ENCODE results near the gene TBC1D5. TPM values are rescaled to one million over a fixed set of nuclear protein-coding genes. Genes with fewer than 3 reads are reported as not detected.

The TBC1D5 gene
- total RNA-seq, 1 experiment from 2014 or later: 33.9 TPM

DNA sequence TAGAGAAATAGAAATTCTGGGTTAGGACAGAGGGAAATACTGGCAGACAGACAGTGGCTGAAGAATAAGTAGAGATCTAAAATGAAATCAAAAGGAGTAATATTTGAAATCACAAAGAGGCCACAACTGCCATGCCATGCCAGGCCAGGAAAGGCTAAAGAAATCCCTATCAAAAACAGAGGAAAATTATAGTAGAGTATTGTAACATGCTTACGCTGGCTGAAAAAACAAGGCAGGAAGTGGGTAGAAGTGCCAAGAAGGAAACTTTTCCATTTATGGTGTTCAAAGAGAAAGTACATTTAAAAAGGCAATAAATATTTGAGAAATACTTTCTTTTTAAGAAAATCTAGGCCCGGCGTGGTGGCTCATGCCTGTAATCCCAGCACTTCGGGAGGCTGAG, 442.0 kb downstream of the TBC1D5 start:
- Histone ChIP-seq H3K4me3 (replicated peaks in 1 of 2; ENCODE audit: low read depth in 1 of 2, low read length in 2 of 2) (no peak overlapping the region), H3K9ac (ENCODE audit: low read length) (no peak overlapping the region), H3K9me3 (ENCODE audit: control insufficient read depth in 1 of 2, insufficient read depth in 1 of 2, low read depth in 1 of 2, low read length in 2 of 2) (no peaks in the 10 kb centered on the region), H3K9me2 (ENCODE audit: insufficient read depth) (no peaks in the 10 kb centered on the region), H3K4me2 (ENCODE audit: low read length) (no peak overlapping the region), H4K20me1 (ENCODE audit: insufficient read depth) (no peaks in the 10 kb centered on the region), H3K27me3 (ENCODE audit: insufficient read depth, low read length) (no peaks in the 10 kb centered on the region), H2AFZ (ENCODE audit: low read depth, low read length, poor library complexity, severe bottlenecking) (no peak overlapping the region), H3K79me2 (ENCODE audit: insufficient read depth, low read length) (no peaks in the 10 kb centered on the region), H3K36me3 (ENCODE audit: control insufficient read depth in 1 of 2, insufficient read depth in 2 of 2, low read length in 2 of 2) (no peaks in the 10 kb centered on the region), H3K4me1 (ENCODE audit: control insufficient read depth in 1 of 2, insufficient read depth in 2 of 2, low read length in 2 of 2) (no peaks in the 10 kb centered on the region), H3K27ac (ENCODE audit: low read depth, low read length) (no peak overlapping the region)
- DNase-seq (ENCODE audit: low read depth, low spot score): no peak
- ChIA-PET POLR2A (no interaction called here), RAD21 (ENCODE audit: low non-redundant PET in 1 of 2, low total read pairs in 2 of 2, uncharacterized antibody in 2 of 2, unreplicated experiment in 2 of 2) (no interaction called here), CTCF (no interaction called here)
- TF ChIP-seq CEBPB (IDR thresholded peaks at IDR 0.05; ENCODE audit: low read depth): no peak
- no peak for TF ChIP-seq ELF1 (IDR thresholded peaks at IDR 0.05; ENCODE audit: borderline replicate concordance, low read depth)
- TF ChIP-seq EGR1 (IDR thresholded peaks at IDR 0.05; ENCODE audit: low read depth): no peak
- intact Hi-C loops (cut with micrococcal nuclease): no loop called here
- BruUV-seq (replicated peaks): no TSS peak
- ATAC-seq: no peak

DNA sequence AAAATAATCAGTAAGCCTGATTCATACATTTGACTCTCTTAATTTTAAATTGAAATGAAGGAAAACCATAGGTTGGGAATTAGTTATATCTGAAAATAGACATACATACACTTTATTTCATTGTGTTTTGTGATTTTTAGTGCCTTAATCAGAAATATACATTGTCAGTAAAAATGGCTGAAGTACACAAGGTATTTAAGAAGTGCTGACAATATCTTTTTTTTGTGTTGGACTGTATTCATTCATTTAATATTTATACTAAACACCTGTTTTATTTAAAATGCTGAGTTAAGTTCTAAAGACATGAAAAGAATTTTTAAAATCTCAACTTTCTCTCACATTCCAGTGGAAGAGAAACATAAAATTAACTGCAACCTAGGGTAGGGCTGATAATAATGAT, 444.4 kb downstream of the TBC1D5 start:
- ChIA-PET POLR2A (no interaction called here), RAD21 (ENCODE audit: low non-redundant PET in 1 of 2, low total read pairs in 2 of 2, uncharacterized antibody in 2 of 2, unreplicated experiment in 2 of 2) (no interaction called here), CTCF (no interaction called here)
- DNase-seq (ENCODE audit: low read depth, low spot score) (no peak), ATAC-seq (no peak)
- no peaks in the 10 kb centered on the region for H3K36me3 ChIP-seq (ENCODE audit: control insufficient read depth in 1 of 2, insufficient read depth in 2 of 2, low read length in 2 of 2)
- BruUV-seq (replicated peaks): no TSS peak
- intact Hi-C loops (cut with micrococcal nuclease): no loop called here
- no peaks in the 10 kb centered on the region for H3K27me3 ChIP-seq (ENCODE audit: insufficient read depth, low read length)
- H3K27ac ChIP-seq (ENCODE audit: low read depth, low read length): no peak overlapping the region
- H3K4me2 ChIP-seq (ENCODE audit: low read length): no peak overlapping the region
- H2AFZ ChIP-seq (ENCODE audit: low read depth, low read length, poor library complexity, severe bottlenecking): no peak overlapping the region
- no peak overlapping the region for H3K9ac ChIP-seq (ENCODE audit: low read length)
- H3K4me3 ChIP-seq (replicated peaks in 1 of 2; ENCODE audit: low read depth in 1 of 2, low read length in 2 of 2): no peak overlapping the region
- H4K20me1 ChIP-seq (ENCODE audit: insufficient read depth): no peaks in the 10 kb centered on the region; the same call in 1 of the 2 replicates
- H3K4me1 ChIP-seq (ENCODE audit: control insufficient read depth in 1 of 2, insufficient read depth in 2 of 2, low read length in 2 of 2): no peaks in the 10 kb centered on the region
- H3K9me3 ChIP-seq (ENCODE audit: control insufficient read depth in 1 of 2, insufficient read depth in 1 of 2, low read depth in 1 of 2, low read length in 2 of 2): no peaks in the 10 kb centered on the region
- no peaks in the 10 kb centered on the region for H3K9me2 ChIP-seq (ENCODE audit: insufficient read depth)
- TF ChIP-seq SIN3A (IDR thresholded peaks at IDR 0.05; ENCODE audit: low read depth) (no peak), YY1 (IDR thresholded peaks at IDR 0.05; ENCODE audit: extremely low read depth, insufficient replicate concordance, low read depth, low read length) (no peak), FOSL1 (IDR thresholded peaks at IDR 0.05; ENCODE audit: low read depth) (no peak), TCF7L2 (IDR thresholded peaks at IDR 0.05; ENCODE audit: borderline replicate concordance, extremely low read depth, insufficient read depth, insufficient read length) (no peak), SP1 (IDR thresholded peaks at IDR 0.05; ENCODE audit: low read depth) (no peak), EGR1 (IDR thresholded peaks at IDR 0.05; ENCODE audit: low read depth) (no peak), SRF (IDR thresholded peaks at IDR 0.05; ENCODE audit: low read depth) (no peak), CEBPB (IDR thresholded peaks at IDR 0.05; ENCODE audit: low read depth) (no peak)
- no peaks in the 10 kb centered on the region for H3K79me2 ChIP-seq (ENCODE audit: insufficient read depth, low read length)

Data from HCT116 (cell line).